CD4-positive, CD25-positive, alpha-beta regulatory T cell (primary cell): ENCODE data around the gene GEMIN7. TPM values are rescaled to one million over a fixed set of nuclear protein-coding genes. Genes with fewer than 3 reads are reported as not detected.

ENCODE experiments used
- ATAC-seq, 2 donors: fragments of 150-1000 bp; cut with Tn5 transposase; one replicate each; pipeline ENCODE4 v1.10.0; 2021; ENCODE audit warnings: low read depth in 2 of 2, moderate number of reproducible peaks in 2 of 2, moderate library complexity in 1 of 2
- DNase-seq, 3 donors: peaks; one replicate each; pipeline versions ENCODE4 v3.0.0 to v3.0.0-alpha.2; 2012 to 2022; ENCODE audit warnings: mixed read lengths in 1 of 3
- H3K27ac ChIP-seq: one replicate; pipeline ENCODE4 v1.7.0; 2013; ENCODE audit warnings: mild to moderate bottlenecking, low read length; ENCODE audit not compliant: insufficient read depth, poor library complexity, severe bottlenecking
- H3K27me3 ChIP-seq: one replicate; pipeline ENCODE4 v1.7.0; 2013; ENCODE audit warnings: low read length; ENCODE audit not compliant: control insufficient read depth, insufficient read depth
- H3K36me3 ChIP-seq: one replicate; pipeline ENCODE4 v1.7.0; 2013; ENCODE audit warnings: mild to moderate bottlenecking, low read length, moderate library complexity; ENCODE audit not compliant: control insufficient read depth, insufficient read depth
- H3K4me1 ChIP-seq: 2 replicates; pipeline ENCODE4 v1.7.0; 2013; ENCODE audit warnings: mild to moderate bottlenecking, low read length; ENCODE audit not compliant: insufficient read depth, control insufficient read depth, poor library complexity, severe bottlenecking
- H3K4me3 ChIP-seq: one replicate; pipeline ENCODE4 v1.7.0; 2013; ENCODE audit warnings: low read depth, mild to moderate bottlenecking, low read length, moderate library complexity
- H3K9me3 ChIP-seq, 2 experiments: 1 replicate in 1 of 2; 2 replicates in 1 of 2; pipeline ENCODE4 v1.7.0; 2013; ENCODE audit warnings: low read length in 2 of 2, mild to moderate bottlenecking in 1 of 2, moderate library complexity in 1 of 2; ENCODE audit not compliant: control insufficient read depth in 2 of 2
- H3K27ac Mint-ChIP-seq, 3 donors: one replicate each; pipeline ENCODE4 v1.8.0; 2020 to 2022; ENCODE audit warnings: mild to moderate bottlenecking in 3 of 3, mixed read lengths in 3 of 3, moderate library complexity in 2 of 3
- H3K27me3 Mint-ChIP-seq: one replicate; pipeline ENCODE4 v1.8.0; 2022; ENCODE audit warnings: mild to moderate bottlenecking, mixed read lengths
- H3K36me3 Mint-ChIP-seq: one replicate; pipeline ENCODE4 v1.8.0; 2020; ENCODE audit warnings: mixed read lengths
- H3K4me1 Mint-ChIP-seq, 4 donors: one replicate each; pipeline ENCODE4 v1.8.0; 2020 to 2022; ENCODE audit warnings: mixed read lengths in 4 of 4, mild to moderate bottlenecking in 1 of 4
- H3K4me3 Mint-ChIP-seq, 4 donors: one replicate each; pipeline ENCODE4 v1.8.0; 2020 to 2022; ENCODE audit warnings: mild to moderate bottlenecking in 4 of 4, mixed read lengths in 4 of 4, moderate library complexity in 3 of 4
- H3K9me3 Mint-ChIP-seq, 7 donors: one replicate each; pipeline ENCODE4 v1.8.0; 2020 to 2022; ENCODE audit warnings: mixed read lengths in 7 of 7, mild to moderate bottlenecking in 3 of 7, moderate library complexity in 2 of 7
- polyA plus RNA-seq, 4 donors: library from polyadenylated mRNA; unstranded; fragments of 300-500 nt; fragmentation: Illumina TruSeq; gene quantifications; one replicate each; pipeline ENCODE4 v1.2.3, GENCODE V29; 2021
- total RNA-seq: library from RNA; stranded (reverse); gene quantifications from one replicate; pipeline ENCODE4 v1.2.3, GENCODE V29; 2022

The GEMIN7 gene
- total and polyA plus RNA-seq, 5 donors from 2014 or later = 6.6 to 93.1 (median 77.3) TPM

GRCh38 chr19:45051929-45052579 lies 27.0 kb upstream of the GEMIN7 start:
- H3K4me3 Mint-ChIP-seq = no peak overlapping the region
- peaks cover 0 to 22% (median 16%) of the 10 kb centered on the region in 4 donors for H3K4me1 Mint-ChIP-seq
- H3K27ac Mint-ChIP-seq = peak overlapping the region in 1 of 3 donors; percentile 45
- no peaks in the 10 kb centered on the region for H3K9me3 Mint-ChIP-seq
- no peaks in the 10 kb centered on the region for H3K9me3 ChIP-seq
- peaks cover 17% of the 10 kb centered on the region for H3K36me3 Mint-ChIP-seq
- H3K27me3 Mint-ChIP-seq = no peaks in the 10 kb centered on the region
- no peaks in the 10 kb centered on the region for H3K27me3 ChIP-seq
- DNase-seq (no peak), ATAC-seq (no peak)
- H3K4me3 ChIP-seq = no peak overlapping the region
- H3K4me1 ChIP-seq = no peaks in the 10 kb centered on the region
- H3K27ac ChIP-seq = no peak overlapping the region
- peaks cover 51% of the 10 kb centered on the region for H3K36me3 ChIP-seq

GRCh38 chr19:45056831-45057230 lies 22.2 kb upstream of the GEMIN7 start:
- H3K4me3 ChIP-seq = no peak overlapping the region
- peaks cover 89% of the 10 kb centered on the region for H3K36me3 ChIP-seq
- Mint-ChIP-seq H3K4me3 (no peak overlapping the region), H3K27me3 (no peaks in the 10 kb centered on the region), H3K9me3 (peaks cover 0 to 1% (median 0%) of the 10 kb centered on the region in 7 donors), H3K27ac (no peak overlapping the region), H3K4me1 (peaks cover 0 to 8% (median 4%) of the 10 kb centered on the region in 4 donors), H3K36me3 (peaks cover 23% of the 10 kb centered on the region)
- no peaks in the 10 kb centered on the region for H3K9me3 ChIP-seq
- ATAC-seq (no peak), DNase-seq (no peak)
- no peaks in the 10 kb centered on the region for H3K4me1 ChIP-seq
- no peaks in the 10 kb centered on the region for H3K27me3 ChIP-seq
- H3K27ac ChIP-seq = no peak overlapping the region

- Histone ChIP-seq H3K9me3 (no peaks in the 10 kb centered on the region), H3K27me3 (no peaks in the 10 kb centered on the region), H3K4me1 (no peaks in the 10 kb centered on the region), H3K27ac (no peak overlapping the region), H3K36me3 (peaks cover 89% of the 10 kb centered on the region), H3K4me3 (no peak overlapping the region)
- DNase-seq (no peak), ATAC-seq (no peak)
- Mint-ChIP-seq H3K9me3 (peaks cover 0 to 1% (median 0%) of the 10 kb centered on the region in 7 donors), H3K27me3 (no peaks in the 10 kb centered on the region), H3K4me1 (peaks cover 0 to 5% (median 2%) of the 10 kb centered on the region in 4 donors), H3K36me3 (peaks cover 23% of the 10 kb centered on the region), H3K4me3 (no peak overlapping the region), H3K27ac (no peak overlapping the region)
Measured at GRCh38 chr19:45057444-45057843, 21.6 kb upstream of the GEMIN7 start.

DNA sequence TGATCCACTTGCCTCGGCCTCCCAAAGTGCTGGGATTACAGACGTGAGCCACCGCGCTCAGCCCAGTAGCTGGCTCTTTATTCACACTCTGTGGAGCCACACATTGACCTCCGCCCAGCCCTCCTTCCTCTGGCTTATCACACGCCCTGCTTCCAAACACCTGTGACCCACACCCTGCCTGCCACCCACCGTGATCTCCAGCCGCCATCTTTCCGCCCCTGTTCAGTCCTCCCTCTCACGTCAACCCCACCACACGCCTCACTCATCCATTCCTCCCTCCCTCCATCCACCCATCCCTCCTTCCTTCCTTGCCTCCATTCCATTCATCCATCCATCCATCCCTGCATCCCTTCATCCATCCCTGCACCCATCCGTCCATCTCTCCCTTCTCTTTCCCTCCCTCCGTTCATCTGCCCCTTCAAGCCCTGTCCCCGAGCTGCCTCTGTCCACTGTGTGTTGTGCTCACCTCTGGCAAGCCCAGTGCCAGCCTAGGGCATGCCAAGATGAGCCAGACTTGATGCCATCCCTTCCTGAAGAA lies 20.4 kb upstream of the GEMIN7 start:
- H3K4me1 ChIP-seq = no peaks in the 10 kb centered on the region
- no peaks in the 10 kb centered on the region for H3K9me3 ChIP-seq
- peaks cover 27% of the 10 kb centered on the region for H3K36me3 Mint-ChIP-seq
- H3K4me3 Mint-ChIP-seq = no peak overlapping the region
- no peaks in the 10 kb centered on the region for H3K27me3 Mint-ChIP-seq
- peaks cover 0 to 5% (median 2%) of the 10 kb centered on the region in 4 donors for H3K4me1 Mint-ChIP-seq
- no peak for ATAC-seq
- no peak overlapping the region for H3K27ac Mint-ChIP-seq
- H3K9me3 Mint-ChIP-seq = peaks cover 0 to 1% (median 0%) of the 10 kb centered on the region in 7 donors
- peaks cover 88% of the 10 kb centered on the region for H3K36me3 ChIP-seq
- no peaks in the 10 kb centered on the region for H3K27me3 ChIP-seq
- H3K4me3 ChIP-seq = no peak overlapping the region
- DNase-seq = no peak
- no peak overlapping the region for H3K27ac ChIP-seq

- H3K27me3 Mint-ChIP-seq = no peaks in the 10 kb centered on the region
- peak overlapping the region in 2 of 3 donors; percentile 79 to 89 for H3K27ac Mint-ChIP-seq
- peak; percentile 77 to 84 for ATAC-seq
- H3K4me3 Mint-ChIP-seq = no peak overlapping the region
- H3K36me3 Mint-ChIP-seq = peaks cover 24% of the 10 kb centered on the region
- Histone ChIP-seq H3K27me3 (no peaks in the 10 kb centered on the region), H3K4me3 (no peak overlapping the region), H3K4me1 (no peaks in the 10 kb centered on the region), H3K27ac (no peak overlapping the region), H3K36me3 (peaks cover 85% of the 10 kb centered on the region), H3K9me3 (no peaks in the 10 kb centered on the region)
- peaks cover 0 to 5% (median 2%) of the 10 kb centered on the region in 4 donors for H3K4me1 Mint-ChIP-seq
- peak; percentile 69 to 85 (median 79) for DNase-seq
- H3K9me3 Mint-ChIP-seq = peaks cover 0 to 1% (median 0%) of the 10 kb centered on the region in 7 donors
Measured at GRCh38 chr19:45059258-45059965, 19.6 kb upstream of the GEMIN7 start.

DNA sequence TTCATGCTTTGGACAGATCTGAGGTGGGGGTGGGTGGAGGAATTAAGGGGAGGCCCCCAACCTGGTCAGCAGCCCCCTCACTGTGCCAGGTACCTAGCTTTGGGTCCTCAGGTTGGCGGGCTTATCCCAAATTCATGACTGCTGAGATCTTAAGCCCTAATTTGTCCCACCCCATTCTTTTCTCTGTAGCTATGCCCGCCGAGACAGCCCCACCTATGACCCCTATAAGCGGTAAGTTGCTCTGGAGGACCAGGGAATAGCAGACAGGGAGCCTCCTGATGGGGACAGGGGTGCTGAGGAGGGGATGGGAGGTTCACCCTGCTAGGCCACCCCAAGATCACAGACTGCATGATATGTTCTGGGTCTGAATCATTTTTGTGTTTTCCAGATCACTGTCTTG lies 17.1 kb upstream of the GEMIN7 start:
- Histone ChIP-seq H3K9me3 (no peaks in the 10 kb centered on the region), H3K4me3 (no peak overlapping the region), H3K27me3 (no peaks in the 10 kb centered on the region), H3K4me1 (no peaks in the 10 kb centered on the region), H3K27ac (no peak overlapping the region), H3K36me3 (peaks cover 71% of the 10 kb centered on the region)
- Mint-ChIP-seq H3K9me3 (peaks cover 0 to 2% (median 0%) of the 10 kb centered on the region in 7 donors), H3K36me3 (peaks cover 23% of the 10 kb centered on the region), H3K4me1 (peaks cover 0 to 5% (median 2%) of the 10 kb centered on the region in 4 donors), H3K27me3 (no peaks in the 10 kb centered on the region), H3K27ac (peak overlapping the region in 1 of 3 donors; percentile 43), H3K4me3 (no peak overlapping the region)
- ATAC-seq = no peak
- DNase-seq = no peak

GRCh38 chr19:45063851-45064801 lies 14.9 kb upstream of the GEMIN7 start:
- peaks cover 23% of the 10 kb centered on the region for H3K36me3 Mint-ChIP-seq
- no peak overlapping the region for H3K27ac ChIP-seq
- H3K27ac Mint-ChIP-seq = no peak overlapping the region

More at GRCh38 chr19:45063851-45064801, 14.9 kb upstream of the GEMIN7 start:
- peaks cover 0 to 2% (median 0%) of the 10 kb centered on the region in 7 donors for H3K9me3 Mint-ChIP-seq
- peaks cover 0 to 5% (median 2%) of the 10 kb centered on the region in 4 donors for H3K4me1 Mint-ChIP-seq
- Histone ChIP-seq H3K4me1 (no peaks in the 10 kb centered on the region), H3K27me3 (no peaks in the 10 kb centered on the region), H3K9me3 (no peaks in the 10 kb centered on the region), H3K4me3 (no peak overlapping the region), H3K36me3 (peaks cover 60% of the 10 kb centered on the region)
- no peak for DNase-seq
- no peak overlapping the region for H3K4me3 Mint-ChIP-seq
- ATAC-seq = no peak
- no peaks in the 10 kb centered on the region for H3K27me3 Mint-ChIP-seq
